ENCODE data around the gene FOXC1.

FOXC1 gene

DNA sequence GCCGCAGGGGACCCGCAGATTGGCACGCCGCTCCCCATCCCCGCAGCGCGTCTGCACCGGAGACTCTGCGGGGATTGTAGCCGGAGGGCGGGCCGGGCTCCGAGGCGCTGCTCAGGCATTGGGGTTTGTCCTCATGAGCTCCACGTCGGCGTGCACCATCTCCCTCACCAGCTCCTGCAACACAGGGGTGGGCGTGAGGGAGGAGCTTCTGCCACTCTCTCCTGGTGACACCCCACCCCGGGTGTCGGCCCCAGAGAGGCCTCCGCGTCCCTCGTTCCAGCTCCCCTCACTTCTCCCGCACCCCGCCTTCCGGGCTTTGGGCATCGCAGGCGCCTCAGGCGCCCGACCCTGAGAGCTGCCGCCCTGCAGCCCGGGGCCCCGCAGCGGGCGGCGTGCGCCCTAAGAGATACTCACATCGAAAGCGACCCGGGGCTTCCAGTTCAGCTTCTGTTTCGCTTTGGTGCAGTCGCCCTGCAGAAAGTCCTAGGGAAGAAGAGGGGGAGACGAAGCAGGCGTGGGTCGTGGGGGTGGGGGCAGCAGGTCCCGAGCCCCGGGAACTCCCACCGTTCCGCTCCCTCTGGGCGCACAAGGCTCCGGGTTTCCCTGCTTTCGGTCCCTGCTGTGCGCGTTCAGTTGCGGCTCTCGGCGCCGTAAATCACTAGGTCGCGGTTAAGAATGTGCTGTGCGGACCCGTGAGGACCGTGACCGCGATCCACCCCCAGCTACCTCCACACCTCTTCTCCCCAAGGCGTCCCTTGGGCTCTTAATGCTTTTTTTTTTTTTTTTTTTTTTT, 14.5 kb downstream of the FOXC1 start:
- no peak for DNase-seq (ENCODE audit: low spot score)

- no peak for DNase-seq (ENCODE audit: low spot score)
These were observed 15.4 kb downstream of the FOXC1 start for GRCh38 chr6:1624851-1625781.

GRCh38 chr6:1625794-1626435, 16.2 kb downstream of the FOXC1 start:
- DNase-seq (ENCODE audit: low spot score), result no peak

- no peak for DNase-seq (ENCODE audit: low spot score)
These were observed 16.8 kb downstream of the FOXC1 start for GRCh38 chr6:1626481-1626880.

GRCh38 chr6:1627827-1628560, 18.3 kb downstream of the FOXC1 start:
- no peak for DNase-seq (ENCODE audit: low spot score)

DNA sequence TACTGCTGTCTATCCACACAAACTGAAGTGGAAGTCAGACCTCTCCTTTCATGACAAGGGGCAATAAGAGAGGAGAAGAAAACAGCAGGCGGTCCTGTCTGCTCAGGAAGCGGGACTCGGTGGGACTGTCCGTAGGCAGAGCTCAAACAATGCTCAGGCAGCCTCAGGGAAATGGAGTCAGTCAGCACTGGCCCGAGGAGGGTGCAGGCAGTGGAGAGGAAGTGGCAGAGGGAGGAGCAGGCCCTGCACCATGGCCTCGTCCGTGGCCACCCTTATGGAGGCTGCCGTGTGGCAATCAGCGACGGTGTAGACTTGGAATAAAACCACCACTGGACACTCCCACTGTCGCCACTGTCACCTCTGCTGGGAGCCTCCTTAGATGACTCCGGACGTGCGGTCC, 19.6 kb downstream of the FOXC1 start:
- no peak for DNase-seq (ENCODE audit: low spot score)

DNA sequence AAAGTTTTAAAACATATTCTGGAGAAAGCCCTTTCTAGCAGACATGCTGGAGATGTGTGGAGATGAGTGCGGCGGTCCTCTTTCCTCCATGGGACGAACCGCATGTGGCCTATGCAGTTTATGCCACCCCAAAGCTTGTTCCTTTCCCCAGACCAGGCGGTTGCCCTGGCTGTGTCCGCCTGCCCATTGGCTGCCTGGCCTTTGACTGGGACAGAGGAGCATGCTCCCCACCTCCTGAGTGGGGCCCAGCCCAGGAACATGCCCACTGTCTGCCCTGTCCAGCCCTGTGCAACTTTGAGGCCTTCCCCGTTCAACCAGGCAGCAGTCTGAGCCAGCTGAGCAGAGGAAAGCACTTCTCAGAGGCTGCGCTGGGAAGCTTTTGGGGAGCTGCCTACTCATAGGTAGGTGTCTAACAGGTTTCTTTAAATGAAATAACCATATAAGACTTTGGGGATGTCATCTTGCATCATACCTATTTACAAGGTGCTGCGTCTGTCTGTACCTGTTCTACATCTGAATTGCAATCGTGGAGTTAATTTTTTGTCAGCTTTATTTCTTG, 20.6 kb downstream of the FOXC1 start:
- no peak for DNase-seq (ENCODE audit: low spot score)

DNA sequence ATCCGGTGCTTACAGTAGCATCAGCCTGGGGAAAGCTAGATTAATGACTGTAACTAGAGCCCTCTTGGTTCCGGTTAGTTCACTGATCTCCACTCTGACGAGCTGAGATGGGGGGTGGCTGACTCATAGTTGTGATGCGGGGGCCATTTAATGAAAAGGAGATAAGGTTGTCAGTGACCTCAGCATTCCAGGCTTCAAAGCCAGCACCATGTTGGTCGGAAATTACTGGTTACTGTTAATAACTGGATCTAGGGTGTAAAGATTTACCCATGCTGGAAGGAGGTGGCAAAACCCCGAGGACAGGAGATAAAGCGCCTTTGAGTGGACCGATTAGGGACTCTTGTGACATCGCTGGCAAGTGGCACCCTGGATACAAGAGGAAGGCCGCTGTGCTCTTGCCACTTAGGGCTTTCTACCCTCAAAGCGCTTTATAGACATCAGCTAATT, 21.1 kb downstream of the FOXC1 start:
- no peak for DNase-seq (ENCODE audit: low spot score)

DNA sequence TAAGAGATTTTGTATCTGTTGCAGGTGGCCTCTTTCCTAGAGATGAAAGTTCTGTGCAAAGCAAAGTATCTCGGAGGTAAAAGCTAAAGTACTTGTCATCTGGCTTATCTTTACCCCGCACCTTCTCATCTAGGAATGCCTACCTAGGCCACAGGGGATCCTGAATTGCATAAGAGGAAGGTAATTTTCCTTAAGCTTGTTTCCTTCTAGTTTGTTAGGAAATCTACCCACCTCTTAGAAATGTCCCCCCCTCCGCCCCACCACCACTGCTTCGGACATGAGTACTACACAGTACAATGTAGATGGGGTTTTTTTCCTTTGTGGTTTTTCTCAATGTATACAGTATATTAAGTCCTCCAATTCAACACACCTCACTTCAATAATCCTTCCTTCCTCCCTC, 21.5 kb downstream of the FOXC1 start:
- no peak for DNase-seq (ENCODE audit: low spot score)

GRCh38 chr6:1633366-1634021, 23.8 kb downstream of the FOXC1 start:
- DNase-seq (ENCODE audit: low spot score), result no peak

GRCh38 chr6:1634081-1634480, 24.4 kb downstream of the FOXC1 start:
- no peak for DNase-seq (ENCODE audit: low spot score)

- no peak for DNase-seq (ENCODE audit: low spot score)
These were observed 25.7 kb downstream of the FOXC1 start for GRCh38 chr6:1635305-1636010.

DNA sequence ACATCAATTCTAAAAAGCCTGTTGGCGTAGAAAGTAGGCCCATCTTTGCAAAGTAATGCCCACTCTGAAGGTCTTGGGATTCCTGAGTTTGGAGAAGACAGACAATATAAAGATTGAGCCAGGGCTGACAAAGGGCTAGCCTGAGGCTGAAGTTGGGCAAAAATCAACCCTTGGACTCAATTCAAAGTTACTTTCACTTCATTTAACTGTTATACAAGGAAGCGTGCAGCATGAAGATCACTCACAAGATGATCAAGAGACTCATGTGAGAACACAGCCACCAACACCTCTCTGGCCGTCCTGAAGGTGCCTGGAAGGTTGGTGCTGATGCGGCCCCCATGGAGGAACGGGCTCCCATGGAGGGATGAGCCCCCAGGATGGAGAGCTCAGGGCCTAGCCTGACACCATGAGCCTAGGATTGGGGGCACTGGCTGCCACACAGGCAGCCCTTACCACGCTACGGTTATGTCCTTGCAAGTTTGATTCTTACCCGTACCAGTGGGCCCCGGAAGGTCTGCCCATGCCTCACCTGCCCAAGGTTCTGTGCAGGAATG, 26.6 kb downstream of the FOXC1 start:
- DNase-seq (ENCODE audit: low spot score), result no peak

DNA sequence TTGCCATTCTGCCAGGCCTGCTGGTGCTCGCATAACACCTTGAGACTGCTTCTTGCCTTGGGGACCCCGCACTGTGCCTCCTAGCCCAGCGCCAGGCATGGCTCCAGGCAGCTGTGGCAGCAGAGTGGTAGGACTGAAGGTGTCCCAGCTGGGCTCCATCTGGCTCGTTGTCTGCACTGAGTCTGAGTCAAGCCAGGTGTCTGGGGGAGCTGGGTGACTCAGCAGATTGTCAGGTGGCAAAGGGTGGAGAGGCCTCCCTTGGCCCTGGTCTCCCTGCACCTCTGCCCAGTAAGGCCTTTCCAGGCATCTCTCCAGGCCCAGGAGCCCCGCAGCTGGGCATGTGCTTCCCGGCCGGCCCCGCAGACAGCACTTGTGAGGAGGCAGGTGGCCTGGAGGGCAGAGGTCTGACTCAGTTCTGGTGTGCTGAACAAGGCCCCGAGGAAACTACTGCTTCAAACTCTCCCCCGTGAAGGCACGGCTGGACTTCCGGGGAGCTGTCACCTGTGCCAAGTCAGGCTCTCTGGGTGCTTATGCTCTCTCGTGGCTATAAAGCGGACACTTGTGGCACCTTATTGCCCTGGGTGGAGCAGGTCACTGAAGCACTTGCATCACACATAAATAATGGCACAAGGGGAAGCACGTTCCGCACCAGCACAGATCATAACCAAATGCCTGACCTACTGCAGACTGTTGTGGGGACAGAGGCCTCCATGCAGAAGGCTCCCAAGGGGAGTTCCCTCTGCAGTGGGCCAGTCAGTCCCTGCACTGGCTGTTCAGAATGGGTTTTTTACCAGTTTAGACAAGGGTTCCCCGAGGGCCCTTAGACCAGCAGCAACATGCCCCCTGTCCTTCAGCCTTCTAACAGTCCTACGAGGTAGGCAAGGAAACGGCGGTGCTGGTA, 27.5 kb downstream of the FOXC1 start:
- DNase-seq (ENCODE audit: low spot score), result no peak

- no peak for DNase-seq (ENCODE audit: low spot score)
These were observed 29.7 kb downstream of the FOXC1 start for GRCh38 chr6:1639430-1639829.

GRCh38 chr6:1640476-1640875, 30.8 kb downstream of the FOXC1 start:
- no peak for DNase-seq (ENCODE audit: low spot score)

- DNase-seq (ENCODE audit: low spot score), result no peak
These were observed 31.7 kb downstream of the FOXC1 start for GRCh38 chr6:1641343-1641885.

- no peak for DNase-seq (ENCODE audit: low spot score)
These were observed 33.4 kb downstream of the FOXC1 start for GRCh38 chr6:1643111-1643510.

All from pons (tissue), 1 donor.